WTC11 (cell line): Measurements from ENCODE around the gene TMEM156.

Source experiments
- JUN ChIP-seq: sonication (generic); formaldehyde crosslinking; IDR thresholded peaks from 2 replicates; pipeline ENCODE4 v1.8.0; 2023; ENCODE audit warnings: mild to moderate bottlenecking, missing genetic modification reagents
- ZNF416 ChIP-seq: fragments of 250-450 bp; sonication (Bioruptor Pico); IDR thresholded peaks from 2 replicates; pipeline ENCODE4 v1.9.0; 2021; ENCODE audit warnings: mild to moderate bottlenecking, inconsistent platforms
- TF ChIP-seq, protein P1 (sequence below): fragments of 200-600 bp; IDR thresholded peaks from 2 replicates; pipeline ENCODE4 v1.8.0; 2022; ENCODE audit warnings: antibody characterized with exemption
- TF ChIP-seq, protein P2 (sequence below): sonication (generic); formaldehyde crosslinking; conservative IDR thresholded peaks from 2 replicates; pipeline ENCODE4 v1.8.1; 2022; ENCODE audit warnings: mild to moderate bottlenecking, missing genetic modification reagents

- no peak for TF ChIP-seq JUN (CRISPR knock-in tag)
- TF ChIP-seq, protein P1, sequence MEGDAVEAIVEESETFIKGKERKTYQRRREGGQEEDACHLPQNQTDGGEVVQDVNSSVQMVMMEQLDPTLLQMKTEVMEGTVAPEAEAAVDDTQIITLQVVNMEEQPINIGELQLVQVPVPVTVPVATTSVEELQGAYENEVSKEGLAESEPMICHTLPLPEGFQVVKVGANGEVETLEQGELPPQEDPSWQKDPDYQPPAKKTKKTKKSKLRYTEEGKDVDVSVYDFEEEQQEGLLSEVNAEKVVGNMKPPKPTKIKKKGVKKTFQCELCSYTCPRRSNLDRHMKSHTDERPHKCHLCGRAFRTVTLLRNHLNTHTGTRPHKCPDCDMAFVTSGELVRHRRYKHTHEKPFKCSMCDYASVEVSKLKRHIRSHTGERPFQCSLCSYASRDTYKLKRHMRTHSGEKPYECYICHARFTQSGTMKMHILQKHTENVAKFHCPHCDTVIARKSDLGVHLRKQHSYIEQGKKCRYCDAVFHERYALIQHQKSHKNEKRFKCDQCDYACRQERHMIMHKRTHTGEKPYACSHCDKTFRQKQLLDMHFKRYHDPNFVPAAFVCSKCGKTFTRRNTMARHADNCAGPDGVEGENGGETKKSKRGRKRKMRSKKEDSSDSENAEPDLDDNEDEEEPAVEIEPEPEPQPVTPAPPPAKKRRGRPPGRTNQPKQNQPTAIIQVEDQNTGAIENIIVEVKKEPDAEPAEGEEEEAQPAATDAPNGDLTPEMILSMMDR: no peak
- TF ChIP-seq ZNF416 (CRISPR knock-in tag): no peak
- TF ChIP-seq, protein P2, sequence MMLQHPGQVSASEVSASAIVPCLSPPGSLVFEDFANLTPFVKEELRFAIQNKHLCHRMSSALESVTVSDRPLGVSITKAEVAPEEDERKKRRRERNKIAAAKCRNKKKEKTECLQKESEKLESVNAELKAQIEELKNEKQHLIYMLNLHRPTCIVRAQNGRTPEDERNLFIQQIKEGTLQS (CRISPR knock-in tag): no peak
Measured at GRCh38 chr4:38976308-38976707, 55.9 kb downstream of the TMEM156 start.
